NB4 (cell line): Measurements from ENCODE around the gene IMPACT.

ENCODE experiments used
- MAX ChIP-seq: IDR thresholded peaks from 2 replicates; pipeline ENCODE4 v1.6.1; 2011; ENCODE audit warnings: low read depth, low read length
- POLR2A ChIP-seq: IDR thresholded peaks from 2 replicates; pipeline ENCODE4 v1.6.1; 2011; ENCODE audit warnings: mild to moderate bottlenecking; ENCODE audit not compliant: insufficient read length; ENCODE audit errors: extremely low read depth
- TF ChIP-seq, protein P1 (sequence below): IDR thresholded peaks from one replicate; pipeline ENCODE4 v1.5.1; 2012; ENCODE audit warnings: low read depth, low read length

DNA sequence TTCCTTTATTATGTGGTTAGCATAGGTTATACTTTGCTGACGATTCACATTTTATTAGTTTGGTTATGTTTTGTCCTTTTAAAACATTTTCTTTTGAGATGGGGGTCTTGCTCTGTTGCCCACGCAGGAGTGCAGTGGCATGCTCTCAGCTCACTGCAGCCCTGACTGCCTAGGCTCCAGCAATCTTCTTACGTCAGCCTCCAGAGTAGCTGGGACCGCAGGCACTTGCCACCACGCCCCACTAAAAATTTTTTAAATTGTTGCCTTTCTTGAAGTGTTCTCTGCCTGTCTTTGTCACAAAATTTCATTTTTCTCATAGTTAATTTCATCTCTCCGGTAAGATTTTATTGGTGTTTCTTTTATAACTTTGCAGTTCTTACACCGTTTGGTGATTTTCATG lies 52.9 kb downstream of the IMPACT start:
- TF ChIP-seq, protein P1, sequence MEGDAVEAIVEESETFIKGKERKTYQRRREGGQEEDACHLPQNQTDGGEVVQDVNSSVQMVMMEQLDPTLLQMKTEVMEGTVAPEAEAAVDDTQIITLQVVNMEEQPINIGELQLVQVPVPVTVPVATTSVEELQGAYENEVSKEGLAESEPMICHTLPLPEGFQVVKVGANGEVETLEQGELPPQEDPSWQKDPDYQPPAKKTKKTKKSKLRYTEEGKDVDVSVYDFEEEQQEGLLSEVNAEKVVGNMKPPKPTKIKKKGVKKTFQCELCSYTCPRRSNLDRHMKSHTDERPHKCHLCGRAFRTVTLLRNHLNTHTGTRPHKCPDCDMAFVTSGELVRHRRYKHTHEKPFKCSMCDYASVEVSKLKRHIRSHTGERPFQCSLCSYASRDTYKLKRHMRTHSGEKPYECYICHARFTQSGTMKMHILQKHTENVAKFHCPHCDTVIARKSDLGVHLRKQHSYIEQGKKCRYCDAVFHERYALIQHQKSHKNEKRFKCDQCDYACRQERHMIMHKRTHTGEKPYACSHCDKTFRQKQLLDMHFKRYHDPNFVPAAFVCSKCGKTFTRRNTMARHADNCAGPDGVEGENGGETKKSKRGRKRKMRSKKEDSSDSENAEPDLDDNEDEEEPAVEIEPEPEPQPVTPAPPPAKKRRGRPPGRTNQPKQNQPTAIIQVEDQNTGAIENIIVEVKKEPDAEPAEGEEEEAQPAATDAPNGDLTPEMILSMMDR = no peak
- TF ChIP-seq POLR2A = no peak
- TF ChIP-seq MAX = no peak
